H9 (cell line): ENCODE data around the gene F8. TPM values are rescaled to one million over a fixed set of nuclear protein-coding genes. Genes with fewer than 3 reads are reported as not detected.

Experiments used
- DNase-seq: peaks from one replicate; pipeline ENCODE4 v3.0.0-alpha.2; 2017
- H2AFZ ChIP-seq: one replicate; pipeline ENCODE4 v1.6.1; 2013; ENCODE audit warnings: mild to moderate bottlenecking, low read length, control low read depth, moderate library complexity
- H2AK5ac ChIP-seq: 2 replicates; pipeline ENCODE4 v1.6.1; 2013; ENCODE audit warnings: low read length, control low read depth, mixed read lengths; ENCODE audit not compliant: insufficient read length
- H2BK120ac ChIP-seq: one replicate; pipeline ENCODE4 v1.6.1; 2013; ENCODE audit warnings: low read depth, mild to moderate bottlenecking, low read length, control low read depth, inconsistent platforms; ENCODE audit not compliant: poor library complexity, severe bottlenecking
- H2BK12ac ChIP-seq: 2 replicates; pipeline ENCODE4 v1.6.1; 2013; ENCODE audit warnings: low read length, control low read depth, mixed read lengths, low read depth; ENCODE audit not compliant: insufficient read length
- H2BK15ac ChIP-seq: 2 replicates; pipeline ENCODE4 v1.6.1; 2013; ENCODE audit warnings: low read depth, low read length, control low read depth
- H2BK20ac ChIP-seq: one replicate; pipeline ENCODE4 v1.6.1; 2013; ENCODE audit warnings: low read depth, mild to moderate bottlenecking, low read length, control low read depth, inconsistent platforms; ENCODE audit not compliant: poor library complexity, severe bottlenecking
- H2BK5ac ChIP-seq: 2 replicates; pipeline ENCODE4 v1.6.1; 2013; ENCODE audit warnings: low read length, control low read depth, mixed read lengths; ENCODE audit not compliant: insufficient read length
- H3K14ac ChIP-seq: 2 replicates; pipeline ENCODE4 v1.6.1; 2013; ENCODE audit warnings: low read length, control low read depth; ENCODE audit not compliant: insufficient read depth
- H3K18ac ChIP-seq: 2 replicates; pipeline ENCODE4 v1.6.1; 2013; ENCODE audit warnings: low read depth, mild to moderate bottlenecking, mixed read lengths, low read length, control low read depth; ENCODE audit not compliant: insufficient read length
- H3K23ac ChIP-seq: 2 replicates; pipeline ENCODE4 v1.6.1; 2013; ENCODE audit warnings: low read length, control low read depth, mixed read lengths, low read depth; ENCODE audit not compliant: insufficient read length
- H3K23me2 ChIP-seq: 2 replicates; pipeline ENCODE4 v1.6.1; 2013; ENCODE audit warnings: low read depth, mild to moderate bottlenecking, mixed read lengths, low read length, control low read depth; ENCODE audit not compliant: insufficient read length, poor library complexity, severe bottlenecking
- H3K27ac ChIP-seq: 2 replicates; pipeline ENCODE4 v1.5.1; 2013; ENCODE audit warnings: low read length, control low read depth, mixed read lengths, low read depth; ENCODE audit not compliant: insufficient read length
- H3K27me3 ChIP-seq: 2 replicates; pipeline ENCODE4 v1.6.1; 2013; ENCODE audit warnings: low read length, control low read depth, inconsistent platforms; ENCODE audit not compliant: insufficient read depth
- H3K4ac ChIP-seq: 2 replicates; pipeline ENCODE4 v1.6.1; 2013; ENCODE audit warnings: low read depth, mild to moderate bottlenecking, control low read depth, inconsistent platforms, low read length, moderate library complexity
- H3K4me1 ChIP-seq: 2 replicates; pipeline ENCODE4 v1.6.1; 2013; ENCODE audit warnings: low read length, control low read depth, inconsistent platforms; ENCODE audit not compliant: insufficient read depth
- H3K4me2 ChIP-seq: 2 replicates; pipeline ENCODE4 v1.6.1; 2013; ENCODE audit warnings: low read length, control low read depth, mixed read lengths; ENCODE audit not compliant: insufficient read length, insufficient read depth
- H3K56ac ChIP-seq: 2 replicates; pipeline ENCODE4 v1.6.1; 2013; ENCODE audit warnings: low read depth, mild to moderate bottlenecking, mixed read lengths, low read length, control low read depth; ENCODE audit not compliant: insufficient read length
- H3K79me1 ChIP-seq: 2 replicates; pipeline ENCODE4 v1.6.1; 2013; ENCODE audit warnings: low read depth, mild to moderate bottlenecking, moderate library complexity, low read length, control low read depth, inconsistent platforms; ENCODE audit not compliant: insufficient read depth, poor library complexity, severe bottlenecking
- H3K79me2 ChIP-seq: 2 replicates; pipeline ENCODE4 v1.6.1; 2013; ENCODE audit warnings: low read length, control low read depth, inconsistent platforms; ENCODE audit not compliant: insufficient read depth
- H3K9ac ChIP-seq: 2 replicates; pipeline ENCODE4 v1.6.1; 2013; ENCODE audit warnings: low read length, control low read depth, mixed read lengths; ENCODE audit not compliant: insufficient read length; ENCODE audit errors: extremely low read depth
- H3K9me3 ChIP-seq: one replicate; pipeline ENCODE4 v1.6.1; 2013; ENCODE audit warnings: low read depth, low read length, inconsistent platforms; ENCODE audit not compliant: control insufficient read depth
- H3T11ph ChIP-seq: one replicate; pipeline ENCODE4 v1.6.1; 2013; ENCODE audit warnings: mild to moderate bottlenecking, low read length, control low read depth, inconsistent platforms
- H4K20me1 ChIP-seq: one replicate; pipeline ENCODE4 v1.6.1; 2013; ENCODE audit not compliant: control insufficient read depth, insufficient read length, insufficient read depth
- H4K5ac ChIP-seq: 2 replicates; pipeline ENCODE4 v1.6.1; 2013; ENCODE audit warnings: low read depth, mild to moderate bottlenecking, mixed read lengths, low read length, control low read depth; ENCODE audit not compliant: insufficient read length
- H4K8ac ChIP-seq: replicated peaks from 2 replicates; pipeline ENCODE4 v1.6.1; 2013; ENCODE audit warnings: low read length, control low read depth, mixed read lengths, low read depth; ENCODE audit not compliant: insufficient read length
- H4K91ac ChIP-seq: 2 replicates; pipeline ENCODE4 v1.6.1; 2013; ENCODE audit warnings: low read depth, mild to moderate bottlenecking, moderate library complexity, mixed read lengths, low read length, control low read depth; ENCODE audit not compliant: insufficient read length
- H3K27ac Mint-ChIP-seq, 3 experiments: 2 replicates in 2 of 3; 3 replicates in 1 of 3; pipeline ENCODE4 v1.8.0; 2020 to 2021; ENCODE audit warnings: mixed read lengths in 3 of 3, mild to moderate bottlenecking in 1 of 3, moderate library complexity in 1 of 3
- H3K27me3 Mint-ChIP-seq: 2 replicates; pipeline ENCODE4 v1.8.0; 2021; ENCODE audit warnings: low read depth, mild to moderate bottlenecking, moderate library complexity, mixed read lengths
- H3K36me3 Mint-ChIP-seq, 3 experiments: 2 replicates in 2 of 3; 3 replicates in 1 of 3; pipeline ENCODE4 v1.8.0; 2020 to 2021; ENCODE audit warnings: low read depth in 3 of 3, mixed read lengths in 3 of 3; ENCODE audit not compliant: insufficient read depth in 1 of 3
- H3K4me1 Mint-ChIP-seq, 2 experiments: 2 replicates each; pipeline ENCODE4 v1.8.0; 2020; ENCODE audit warnings: mixed read lengths in 2 of 2
- H3K4me3 Mint-ChIP-seq, 2 experiments: 2 replicates in 1 of 2; 3 replicates in 1 of 2; pipeline ENCODE4 v1.8.0; 2020 to 2021; ENCODE audit warnings: mild to moderate bottlenecking in 2 of 2, mixed read lengths in 2 of 2, moderate library complexity in 1 of 2
- H3K9me3 Mint-ChIP-seq, 2 experiments: 2 replicates in 1 of 2; 3 replicates in 1 of 2; pipeline ENCODE4 v1.8.0; 2020; ENCODE audit warnings: mild to moderate bottlenecking in 2 of 2, mixed read lengths in 2 of 2, moderate library complexity in 1 of 2
- WGBS: extraction: QIAGEN DNeasy Blood & Tissue Kit; methylation state at CpG from one replicate; pipeline ENCODE4 v1.1.7; 2013; ENCODE audit warnings: missing lambda C conversion rate, low lambda C conversion rate, mixed read lengths; ENCODE audit not compliant: insufficient read length; ENCODE audit errors: extremely low coverage; 5-methylcytosine and 5-hydroxymethylcytosine counted together
- total RNA-seq: library from RNA; stranded (reverse); gene quantifications from 2 replicates; pipeline ENCODE4 v1.2.1, GENCODE V29; 2021
- TF ChIP-seq, protein P1 (sequence below): fragments of 200-600 bp; sonication (generic); conservative IDR thresholded peaks from 3 replicates; pipeline ENCODE4 v1.8.0; 2021; ENCODE audit warnings: antibody characterized with exemption, mild to moderate bottlenecking

Gene F8
- total RNA-seq, 1 experiment from 2014 or later, result 3.1 TPM

DNA sequence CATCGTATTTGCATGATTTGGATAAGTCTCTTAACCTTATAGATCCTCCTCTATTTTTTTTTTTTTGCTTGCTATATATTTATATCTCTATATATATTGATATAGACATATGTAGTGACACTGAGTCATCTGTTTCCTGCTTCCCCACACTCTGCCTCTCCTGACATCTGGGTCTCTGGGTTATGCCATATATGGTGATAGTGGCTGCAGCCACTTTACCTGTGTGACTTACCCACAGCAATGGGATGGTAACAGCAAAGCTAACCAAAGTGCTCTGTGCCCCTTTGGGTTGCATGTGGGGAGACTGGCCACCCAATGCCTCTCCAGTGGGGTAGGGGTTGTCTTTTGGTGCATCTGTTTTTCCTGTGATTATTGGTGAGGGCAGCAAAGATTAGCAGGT lies 33.9 kb upstream of the F8 start:
- no peak for DNase-seq
- Histone ChIP-seq H2BK5ac (no peak overlapping the region), H4K91ac (no peak overlapping the region), H3K18ac (no peak overlapping the region), H2BK20ac (no peak overlapping the region), H3K27ac (no peak overlapping the region), H3K14ac (no peak overlapping the region), H3K4ac (no peak overlapping the region), H2AFZ (no peak overlapping the region), H2BK12ac (no peak overlapping the region), H3K9ac (no peak overlapping the region), H3K27me3 (no peaks in the 10 kb centered on the region), H3K56ac (no peak overlapping the region), H4K20me1 (no peaks in the 10 kb centered on the region), H2AK5ac (no peak overlapping the region), H2BK120ac (no peak overlapping the region), H3T11ph (no peak overlapping the region), H3K4me2 (no peak overlapping the region), H4K8ac (no peak overlapping the region), H4K5ac (no peak overlapping the region), H3K79me2 (no peaks in the 10 kb centered on the region), H3K4me1 (no peaks in the 10 kb centered on the region), H3K79me1 (no peaks in the 10 kb centered on the region), H2BK15ac (no peak overlapping the region), H3K23ac (no peak overlapping the region), H3K9me3 (peaks cover 16% of the 10 kb centered on the region), H3K23me2 (no peaks in the 10 kb centered on the region)
- H3K4me3 Mint-ChIP-seq, result no peak overlapping the region
- peaks cover under 1% of the 10 kb centered on the region; the same call in 1 of the 2 replicates for H3K27me3 Mint-ChIP-seq
- H3K36me3 Mint-ChIP-seq, result peaks cover 2 to 25% (median 11%) of the 10 kb centered on the region in 3 experiments; a peak in 4 of 7 replicates
- H3K27ac Mint-ChIP-seq, result no peak overlapping the region
- 0 out of 4 replicates have a peak, but pooled peaks cover 0 to 4% of the 10 kb centered on the region in 2 experiments for H3K4me1 Mint-ChIP-seq
- no CpG with 5 or more reads among the region's 1 CpG for WGBS
- TF ChIP-seq, protein P1, sequence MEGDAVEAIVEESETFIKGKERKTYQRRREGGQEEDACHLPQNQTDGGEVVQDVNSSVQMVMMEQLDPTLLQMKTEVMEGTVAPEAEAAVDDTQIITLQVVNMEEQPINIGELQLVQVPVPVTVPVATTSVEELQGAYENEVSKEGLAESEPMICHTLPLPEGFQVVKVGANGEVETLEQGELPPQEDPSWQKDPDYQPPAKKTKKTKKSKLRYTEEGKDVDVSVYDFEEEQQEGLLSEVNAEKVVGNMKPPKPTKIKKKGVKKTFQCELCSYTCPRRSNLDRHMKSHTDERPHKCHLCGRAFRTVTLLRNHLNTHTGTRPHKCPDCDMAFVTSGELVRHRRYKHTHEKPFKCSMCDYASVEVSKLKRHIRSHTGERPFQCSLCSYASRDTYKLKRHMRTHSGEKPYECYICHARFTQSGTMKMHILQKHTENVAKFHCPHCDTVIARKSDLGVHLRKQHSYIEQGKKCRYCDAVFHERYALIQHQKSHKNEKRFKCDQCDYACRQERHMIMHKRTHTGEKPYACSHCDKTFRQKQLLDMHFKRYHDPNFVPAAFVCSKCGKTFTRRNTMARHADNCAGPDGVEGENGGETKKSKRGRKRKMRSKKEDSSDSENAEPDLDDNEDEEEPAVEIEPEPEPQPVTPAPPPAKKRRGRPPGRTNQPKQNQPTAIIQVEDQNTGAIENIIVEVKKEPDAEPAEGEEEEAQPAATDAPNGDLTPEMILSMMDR, result no peak
- H3K9me3 Mint-ChIP-seq, result peaks cover 49 to 60% of the 10 kb centered on the region in 2 experiments
